A673 (cell line): ENCODE measurements around the gene HELZ2.

Experiments used
- CTCF ChIP-seq: fragments of 300-800, 200-600 bp; sonication (generic); conservative IDR thresholded peaks from 2 replicates; pipeline ENCODE4 v1.5.1; 2017; ENCODE audit warnings: low read depth, mild to moderate bottlenecking, antibody characterized with exemption, low read length, moderate library complexity, mixed read lengths
- EZH2 ChIP-seq: fragments of 200-600 bp; sonication (generic); IDR thresholded peaks from 2 replicates; pipeline ENCODE4 v1.6.1; 2017; ENCODE audit warnings: borderline replicate concordance, low read depth, mild to moderate bottlenecking, mixed read lengths, antibody characterized with exemption, low read length; ENCODE audit not compliant: poor library complexity, severe bottlenecking

GRCh38 chr20:63580796-63581461 lies 6.9 kb upstream of the HELZ2 start:
- TF ChIP-seq CTCF (peak; percentile 51), EZH2 (no peak)
